ENCODE measurements around the gene PEPD.

The PEPD gene

DNA sequence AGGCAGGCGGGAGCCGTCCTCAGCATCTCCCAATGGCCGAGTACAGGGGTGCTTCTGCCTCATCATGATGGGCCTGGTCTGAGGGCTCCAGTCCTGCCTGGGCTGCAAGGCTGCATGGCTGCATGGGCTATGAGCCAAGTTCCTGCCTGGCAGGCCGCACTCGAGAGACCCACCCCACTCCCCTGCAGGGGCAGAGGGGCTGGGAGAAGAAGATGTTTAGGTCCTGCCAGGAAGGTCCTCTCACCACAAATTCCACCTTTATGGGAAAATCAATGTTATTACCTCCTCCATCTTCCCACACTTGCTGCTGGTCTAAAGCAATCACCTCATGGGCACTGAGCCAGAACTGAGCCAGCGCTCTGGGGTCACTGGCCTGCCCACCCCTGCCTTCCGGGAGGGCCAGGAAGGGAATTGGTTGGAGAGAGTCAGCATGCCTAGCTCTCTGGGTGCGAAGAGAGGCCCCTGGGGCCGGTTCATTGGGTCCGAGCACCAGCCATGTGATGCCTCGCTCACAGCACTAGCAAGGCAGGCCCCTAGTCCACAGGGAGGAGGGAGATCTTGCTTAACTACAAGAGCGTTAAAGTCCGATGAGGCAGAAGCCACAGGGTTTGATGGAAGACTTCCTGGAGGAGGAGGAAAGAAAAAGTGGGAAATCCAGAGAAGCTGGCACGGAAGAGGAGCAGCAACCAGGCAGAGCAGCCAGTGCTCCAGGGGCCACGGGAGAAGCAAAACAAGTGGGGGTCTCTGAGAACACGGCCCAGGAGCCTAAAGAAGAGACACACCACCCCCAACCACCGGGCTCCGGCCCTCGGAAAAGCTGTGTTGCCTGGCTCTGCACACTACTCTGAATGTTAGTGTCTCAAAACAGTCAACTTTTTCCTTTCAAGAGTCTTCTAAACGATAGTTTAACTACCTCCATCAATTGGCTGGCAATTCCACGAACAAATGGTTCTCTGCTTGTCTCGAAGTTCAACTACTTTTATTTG lies 84.9 kb downstream of the PEPD start:
- no peak for DNase-seq

DNA sequence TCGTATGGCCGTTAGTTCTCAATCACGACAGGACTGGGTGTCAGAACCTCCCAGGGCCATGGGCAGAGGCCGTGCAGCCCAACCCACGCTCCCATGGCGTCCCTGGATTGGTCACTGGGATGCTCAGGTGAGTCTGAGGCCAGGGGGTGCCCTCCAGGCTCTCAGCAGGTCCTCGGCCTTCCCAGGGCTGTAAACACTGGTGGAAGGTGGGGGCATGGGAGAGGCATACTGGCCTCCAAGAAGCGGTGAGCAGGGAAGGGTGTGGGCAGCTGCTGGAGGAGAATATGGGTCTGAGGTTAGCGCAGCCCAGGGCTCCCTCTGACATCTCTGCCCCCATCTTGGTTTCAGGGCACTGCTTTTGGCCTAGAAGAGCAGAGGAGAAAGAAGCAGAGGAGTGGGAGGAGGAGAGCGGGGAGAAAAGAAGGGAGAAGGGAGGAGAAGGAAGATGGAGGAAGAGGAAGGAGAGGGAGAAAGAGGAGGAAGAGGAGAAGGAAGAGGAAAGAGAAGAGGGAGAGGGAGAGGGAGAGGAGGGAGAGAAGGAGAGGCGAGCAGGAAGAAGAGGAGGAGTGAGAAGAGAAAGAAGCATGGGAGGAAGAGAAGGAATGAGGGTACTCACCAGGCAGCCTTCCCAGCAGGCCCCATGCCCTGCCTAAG lies 85.8 kb downstream of the PEPD start:
- no peak for DNase-seq

DNA sequence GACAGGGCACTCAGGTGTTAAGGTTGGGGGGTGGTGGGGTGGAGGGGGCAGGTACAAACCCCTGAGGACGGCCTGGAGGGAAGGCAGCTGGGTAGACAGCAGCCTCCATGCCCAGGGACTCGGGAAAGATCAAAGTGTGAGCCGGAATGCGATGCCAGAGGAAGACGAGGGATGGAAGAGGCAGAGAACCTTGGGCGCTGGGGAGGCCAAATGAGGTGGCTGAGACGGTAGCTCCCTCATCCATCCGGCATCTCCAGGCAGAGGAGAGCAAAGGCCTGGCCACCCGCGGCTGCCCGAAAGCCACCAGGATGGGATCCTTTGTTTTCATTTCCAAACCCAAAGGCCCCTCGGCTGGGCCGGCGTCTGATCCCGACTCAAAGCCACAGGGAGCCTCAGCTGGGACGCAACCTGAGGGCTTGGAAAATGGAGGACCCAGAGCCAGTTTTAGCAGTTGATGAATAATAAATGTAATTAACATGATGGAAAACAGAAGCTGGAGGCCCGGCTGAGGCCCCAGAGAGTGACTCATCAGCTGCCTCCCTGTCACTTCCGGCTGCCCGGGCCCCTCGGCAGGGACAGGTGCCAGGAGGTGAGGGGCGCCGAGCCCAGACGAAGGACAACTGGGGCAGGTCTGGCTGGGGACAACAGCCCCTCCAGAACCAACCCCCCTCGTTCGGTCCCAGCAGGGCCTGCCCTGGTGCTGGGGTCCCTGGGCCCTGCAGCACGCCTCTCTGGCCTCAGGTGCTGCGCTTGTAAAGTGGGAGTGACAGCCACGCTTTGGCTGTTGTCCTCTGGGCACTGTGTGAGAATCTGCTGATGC lies 86.5 kb downstream of the PEPD start:
- DNase-seq, result no peak

DNA sequence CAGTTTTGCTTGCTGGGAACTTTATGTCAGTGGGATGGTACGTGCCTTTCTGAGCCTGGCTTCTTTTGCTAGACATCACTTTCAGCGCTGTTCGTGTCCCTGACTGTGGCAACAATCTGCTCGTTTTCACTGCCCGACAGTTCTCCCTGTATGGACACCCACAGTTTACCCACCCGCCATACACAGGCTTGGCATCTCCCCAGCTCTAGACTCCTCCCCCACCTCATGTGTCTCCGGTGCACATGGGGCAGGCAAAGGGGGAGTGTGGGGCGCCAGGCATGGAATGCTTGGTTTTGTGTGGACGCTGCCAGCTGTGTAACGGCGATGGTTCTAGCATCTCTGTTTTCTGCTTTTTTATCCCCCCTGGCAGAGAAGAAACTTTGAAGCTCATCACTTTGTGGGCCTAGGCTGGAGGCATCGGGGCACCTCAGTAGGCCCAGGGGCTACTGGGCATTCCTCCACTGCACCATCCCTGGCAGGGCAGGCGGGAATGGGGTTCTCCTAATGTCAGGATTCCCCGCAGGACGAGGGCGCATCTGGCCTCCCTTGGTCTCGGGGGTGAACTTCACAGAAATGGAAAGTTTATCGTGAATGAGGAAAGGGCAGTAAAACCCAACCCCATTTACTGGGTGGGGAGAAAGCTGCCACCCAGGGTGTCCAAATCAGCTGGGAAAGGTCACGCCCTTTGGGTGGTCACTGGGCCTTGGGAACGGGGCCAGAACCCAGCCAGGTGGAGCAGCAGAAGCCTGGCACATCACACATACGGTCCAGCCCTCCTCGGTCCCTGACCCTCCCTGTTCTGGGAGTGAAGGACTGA lies 87.3 kb downstream of the PEPD start:
- DNase-seq, result no peak

DNA sequence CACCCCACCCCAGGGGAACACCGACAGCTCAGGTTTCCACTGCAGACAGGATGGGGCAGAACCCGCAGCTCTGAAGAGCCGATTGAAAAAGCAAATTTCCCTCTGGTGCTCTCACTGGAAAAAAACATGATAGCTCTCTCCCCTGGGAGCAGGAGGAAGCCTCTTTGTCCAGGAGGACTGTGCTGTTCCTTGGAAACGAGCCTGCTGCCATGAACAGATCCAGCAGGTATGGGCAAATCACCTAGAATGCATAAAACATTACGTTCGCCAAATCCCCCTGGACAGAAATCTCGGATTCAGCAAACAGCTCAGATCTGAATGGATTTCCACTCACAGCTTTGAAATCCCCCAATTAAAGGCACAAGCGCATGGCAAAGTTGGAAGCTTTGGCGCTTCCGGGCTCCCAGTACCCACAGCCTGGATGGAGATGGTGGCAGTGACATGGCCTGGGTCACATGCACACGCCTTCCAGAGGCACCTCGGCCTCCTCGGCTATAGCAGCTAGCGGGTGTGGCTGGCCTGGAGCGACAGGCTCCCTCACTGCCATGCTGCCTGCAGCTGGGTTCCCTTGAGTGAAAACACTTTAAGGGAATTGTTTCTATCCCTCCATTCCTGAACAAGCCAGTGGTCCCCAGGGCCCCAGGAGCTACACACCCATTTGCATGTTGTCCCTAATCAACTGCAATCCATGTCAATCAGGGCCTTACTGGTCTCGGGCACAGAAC lies 89.0 kb downstream of the PEPD start:
- peak; percentile 5 for DNase-seq

- DNase-seq, result no peak
Observed at GRCh38 chr19:33432015-33432414, 89.6 kb downstream of the PEPD start.

- DNase-seq, result peak; percentile 64
Observed at GRCh38 chr19:33430674-33431277, 90.8 kb downstream of the PEPD start.

DNA sequence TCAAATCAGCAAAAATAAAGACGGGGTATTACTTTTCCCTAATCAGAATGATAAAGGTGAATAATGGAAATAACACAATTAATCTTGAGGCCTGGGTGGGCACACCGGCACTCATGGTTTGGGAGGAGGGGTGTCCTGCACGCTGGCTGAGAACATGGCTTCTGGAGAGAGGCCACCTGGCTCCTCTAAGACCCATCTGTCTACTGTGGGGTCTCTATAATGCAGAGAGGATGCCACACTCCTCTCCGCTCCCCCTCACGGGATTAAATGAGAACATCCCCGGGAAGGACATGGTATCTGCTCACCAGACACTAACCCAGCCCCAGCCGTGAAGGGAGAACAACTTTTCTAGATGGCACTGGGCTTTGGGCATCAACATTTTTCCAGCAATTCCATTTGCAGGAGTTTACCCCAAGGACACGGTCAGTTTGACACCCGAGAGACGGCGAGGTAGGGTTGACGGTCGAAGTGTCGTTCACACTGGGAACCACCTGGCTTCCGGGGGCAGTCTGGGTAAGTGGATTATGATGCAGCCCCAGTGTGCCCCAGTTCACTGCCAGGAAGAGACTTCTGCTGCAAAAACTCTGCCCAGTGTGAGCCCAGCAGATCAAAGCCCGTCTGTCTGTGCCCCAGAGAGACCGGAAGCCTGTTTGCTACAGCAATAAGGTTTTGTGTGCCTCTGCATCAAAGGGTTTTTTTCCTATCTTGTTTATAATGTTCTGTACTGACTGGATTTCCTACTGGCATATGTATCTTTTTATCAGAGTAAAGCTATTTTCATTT lies 91.5 kb downstream of the PEPD start:
- no peak for DNase-seq

DNA sequence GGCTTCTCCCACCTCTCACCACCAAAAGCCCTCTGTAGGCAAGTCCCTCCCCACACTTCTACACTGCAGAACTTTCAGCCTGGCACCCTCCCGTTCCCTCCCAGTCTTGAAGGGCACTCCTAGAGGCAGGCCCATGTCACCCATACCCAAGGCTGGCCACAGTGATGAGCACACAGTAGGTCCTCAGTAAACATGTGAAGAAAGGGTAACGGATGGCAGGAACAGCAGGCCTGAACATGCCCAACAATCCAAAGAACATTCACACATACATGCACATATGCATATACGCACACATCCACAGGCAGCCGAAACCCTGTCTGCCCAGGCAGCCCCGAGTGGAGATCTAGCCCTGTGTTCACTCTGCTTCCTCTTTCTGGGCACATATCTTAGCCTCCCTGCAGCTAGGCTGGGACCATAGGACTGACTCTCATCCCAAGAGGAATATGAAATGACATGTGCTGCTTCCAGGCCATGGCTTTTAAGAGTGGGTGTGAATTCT lies 92.9 kb downstream of the PEPD start:
- no peak for DNase-seq

- DNase-seq, result no peak
Observed at GRCh38 chr19:33427801-33428626, 93.6 kb downstream of the PEPD start.

- DNase-seq, result peak; percentile 22
Observed at GRCh38 chr19:33426621-33427361, 94.8 kb downstream of the PEPD start.

- DNase-seq, result no peak
Observed at GRCh38 chr19:33424181-33424580, 97.4 kb downstream of the PEPD start.

DNA sequence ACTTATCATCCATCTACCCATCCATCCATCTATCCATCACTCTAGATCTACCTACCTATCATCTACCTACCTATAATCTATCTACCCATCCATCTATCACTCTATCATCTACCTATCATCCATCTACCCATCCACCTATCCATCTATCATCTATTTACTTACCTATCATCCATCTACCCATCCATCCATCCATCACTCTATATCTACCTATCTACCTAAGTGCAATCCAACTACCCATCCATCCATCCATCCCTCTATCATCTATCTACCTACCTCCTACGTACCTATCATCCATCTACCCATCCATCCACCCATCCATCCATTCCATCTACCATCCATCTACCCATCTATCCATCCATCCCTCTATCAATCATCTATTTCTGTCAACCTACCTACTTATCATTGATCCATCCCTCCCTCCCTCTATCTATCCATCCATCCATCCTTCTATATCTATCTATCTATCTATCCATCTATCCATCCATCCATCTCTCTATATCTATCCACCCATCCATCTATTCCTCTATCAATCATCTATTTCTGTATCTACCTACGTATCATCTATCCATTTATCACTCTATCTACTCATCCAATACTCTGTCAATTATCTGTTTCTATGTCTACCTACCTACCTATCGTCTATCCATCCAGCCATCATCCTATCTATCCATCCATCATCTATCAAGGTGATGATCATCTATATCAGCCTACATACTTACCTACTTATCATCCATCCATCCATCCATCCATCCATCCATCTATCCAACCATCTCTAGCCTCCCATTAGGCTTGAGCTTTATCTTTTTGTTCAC lies 99.0 kb downstream of the PEPD start:
- DNase-seq, result no peak

DNA sequence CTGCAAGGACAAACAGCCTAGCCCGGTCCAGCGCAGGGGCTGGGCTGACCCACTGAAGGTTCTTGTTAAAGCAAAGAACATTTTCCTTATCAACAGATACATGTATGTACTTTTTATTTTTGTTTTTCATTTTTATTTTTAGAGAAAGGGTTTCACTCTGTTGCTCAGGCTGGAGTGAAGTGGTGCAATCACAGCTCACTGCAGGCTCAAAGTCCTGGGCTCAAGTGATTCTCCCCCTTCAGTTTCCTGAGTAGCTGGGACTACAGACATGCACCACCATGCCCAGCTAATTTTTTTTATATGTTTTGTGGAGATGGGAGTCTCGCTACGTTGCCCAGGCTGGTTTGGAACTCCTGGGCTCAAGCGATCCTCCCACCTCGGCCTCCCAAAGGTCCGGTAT lies 100.2 kb downstream of the PEPD start:
- DNase-seq, result no peak

GRCh38 chr19:33420821-33421220 lies 100.8 kb downstream of the PEPD start:
- DNase-seq, result no peak

DNA sequence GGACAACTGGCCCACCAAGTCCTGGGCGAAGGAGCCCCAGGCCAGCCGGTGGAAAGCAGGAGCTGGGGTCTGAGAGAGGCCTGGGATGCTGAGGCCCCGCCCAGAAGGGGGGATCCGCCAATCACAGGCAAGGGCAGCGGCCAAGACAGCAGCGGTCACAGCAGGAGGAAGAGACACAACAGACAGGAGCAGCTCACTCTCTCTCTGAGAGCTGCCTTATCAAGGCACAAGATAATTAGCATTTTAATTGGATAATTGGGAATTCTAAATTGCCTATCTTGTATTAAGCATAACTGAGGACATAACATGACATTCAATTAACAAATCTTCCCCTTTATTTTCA lies 101.8 kb downstream of the PEPD start:
- DNase-seq, result no peak

DNA sequence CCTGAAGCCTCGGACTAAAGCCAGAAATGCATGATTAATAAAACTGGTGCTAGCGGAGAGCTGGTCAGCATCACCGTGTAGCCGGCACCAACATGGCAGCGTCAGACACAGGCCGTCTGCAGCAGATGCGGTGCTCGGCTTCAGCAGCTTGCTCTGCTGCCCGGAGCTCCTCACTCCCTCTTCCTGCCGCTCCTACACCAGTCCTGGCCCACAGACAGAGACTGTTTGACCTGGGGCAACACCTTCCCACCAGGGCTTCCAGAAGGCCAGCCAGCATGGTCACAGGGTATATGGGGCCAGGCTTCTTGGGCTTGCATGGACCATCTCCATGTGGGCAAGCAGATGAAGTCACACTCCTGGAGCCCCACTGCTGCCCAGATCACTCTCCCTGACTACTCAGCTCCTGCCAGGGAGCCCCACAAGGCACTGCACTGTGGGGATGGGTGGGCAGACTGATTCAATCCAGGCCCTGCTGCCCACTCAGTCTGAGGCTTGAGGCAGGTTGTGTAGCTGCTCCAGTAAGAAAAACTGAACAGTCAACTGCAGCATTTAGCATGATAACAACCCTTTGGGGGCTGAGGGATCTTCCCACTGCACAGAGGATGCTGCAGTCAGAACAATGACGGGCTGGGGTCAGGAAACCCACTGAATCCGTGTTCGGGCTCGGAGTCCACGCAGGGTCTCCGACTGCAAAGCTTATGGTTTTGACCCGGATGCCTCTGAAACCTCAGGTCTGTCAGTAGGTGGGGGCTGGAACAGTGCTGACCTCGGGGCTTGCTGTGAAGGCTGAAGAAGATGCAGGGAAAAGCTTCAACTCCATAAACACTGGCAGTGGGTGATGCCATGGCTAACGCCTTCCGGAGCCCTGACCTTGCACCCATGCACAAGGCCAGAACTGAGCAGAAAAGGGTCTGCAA lies 102.5 kb downstream of the PEPD start:
- DNase-seq, result no peak

Data from NCI-H1105 treated with DMSO at 0.1 percent for 48 hours (cell line).